ENCODE data around the gene SMAD6.

SMAD6 gene

GRCh38 chr15:66734961-66735908, 33.2 kb downstream of the SMAD6 start:
- Mint-ChIP-seq H3K4me1 (no peaks in the 10 kb centered on the region), H3K9me3 (no peaks in the 10 kb centered on the region), H3K36me3 (no peaks in the 10 kb centered on the region), H3K27me3 (no peaks in the 10 kb centered on the region), H3K4me3 (no peak overlapping the region), H3K27ac (no peak overlapping the region)

DNA sequence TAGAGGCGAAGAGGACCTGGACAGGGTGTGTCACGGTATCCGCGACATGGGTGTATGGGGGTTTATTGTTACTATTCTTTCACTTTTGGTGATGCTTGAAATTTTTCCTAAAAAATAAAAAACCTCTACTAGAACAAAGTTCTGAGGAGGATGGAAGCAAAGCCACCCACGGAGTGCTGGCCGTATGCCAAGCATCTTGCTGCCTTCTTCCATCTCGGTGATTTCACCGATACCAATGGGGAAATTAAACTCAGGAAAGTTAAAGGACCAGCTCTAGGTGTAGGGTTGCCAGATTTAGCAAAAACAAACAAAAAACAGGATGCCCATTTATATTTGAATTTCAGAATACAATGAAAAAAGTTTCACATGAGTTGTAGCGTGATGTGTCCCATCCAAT, 33.9 kb downstream of the SMAD6 start:
- Mint-ChIP-seq H3K4me1 (no peaks in the 10 kb centered on the region), H3K4me3 (no peak overlapping the region), H3K27ac (no peak overlapping the region), H3K9me3 (no peaks in the 10 kb centered on the region), H3K36me3 (no peaks in the 10 kb centered on the region), H3K27me3 (no peaks in the 10 kb centered on the region)

DNA sequence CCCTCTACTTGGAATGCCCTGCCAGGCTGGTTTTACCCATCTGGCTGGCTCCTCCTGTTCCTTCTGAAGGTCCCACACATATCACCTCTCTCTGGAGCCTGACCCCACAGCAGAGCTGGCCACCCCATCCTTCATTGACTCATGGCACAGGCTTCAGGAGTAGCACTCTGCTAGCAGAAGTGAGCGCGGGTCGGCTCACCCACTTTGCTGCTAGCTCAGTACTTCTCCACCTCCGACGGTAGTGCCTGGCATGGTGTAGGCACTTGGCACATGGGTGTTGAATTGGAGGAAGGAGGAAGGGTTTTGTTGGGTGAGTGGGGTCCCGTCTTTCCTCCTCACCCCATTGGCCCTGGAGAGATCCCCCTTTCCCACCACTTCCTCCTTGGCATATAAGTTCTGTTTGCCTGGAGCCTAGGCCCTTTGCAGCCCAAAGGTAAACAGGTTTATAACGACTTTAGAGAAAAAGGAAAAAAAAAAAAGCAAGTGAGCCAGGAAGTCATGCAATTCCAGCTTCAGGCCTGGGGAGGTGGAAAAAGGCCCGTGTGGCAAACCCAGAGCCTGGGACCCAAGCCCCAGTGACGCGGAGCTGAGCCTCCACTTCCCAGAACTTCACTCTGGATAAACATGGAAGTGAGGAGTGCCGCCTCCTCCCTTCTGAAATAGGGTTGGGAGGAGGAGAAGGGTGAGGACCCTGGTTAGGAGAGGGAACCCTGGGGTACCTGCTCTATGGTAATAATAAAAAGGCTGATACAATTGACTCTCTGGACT, 35.4 kb downstream of the SMAD6 start:
- no peaks in the 10 kb centered on the region for H3K36me3 Mint-ChIP-seq
- H3K4me3 Mint-ChIP-seq, result no peak overlapping the region
- H3K27ac Mint-ChIP-seq, result no peak overlapping the region
- no peaks in the 10 kb centered on the region for H3K27me3 Mint-ChIP-seq
- H3K9me3 Mint-ChIP-seq, result no peaks in the 10 kb centered on the region
- no peaks in the 10 kb centered on the region for H3K4me1 Mint-ChIP-seq

GRCh38 chr15:66738116-66738515, 36.1 kb downstream of the SMAD6 start:
- H3K9me3 Mint-ChIP-seq, result no peaks in the 10 kb centered on the region
- no peaks in the 10 kb centered on the region for H3K27me3 Mint-ChIP-seq
- no peak overlapping the region for H3K4me3 Mint-ChIP-seq
- H3K27ac Mint-ChIP-seq, result no peak overlapping the region
- no peaks in the 10 kb centered on the region for H3K4me1 Mint-ChIP-seq
- no peaks in the 10 kb centered on the region for H3K36me3 Mint-ChIP-seq

GRCh38 chr15:66738595-66738994, 36.6 kb downstream of the SMAD6 start:
- Mint-ChIP-seq H3K27ac (no peak overlapping the region), H3K9me3 (no peaks in the 10 kb centered on the region), H3K27me3 (no peaks in the 10 kb centered on the region), H3K4me1 (no peaks in the 10 kb centered on the region), H3K4me3 (no peak overlapping the region), H3K36me3 (no peaks in the 10 kb centered on the region)

GRCh38 chr15:66739287-66739686, 37.3 kb downstream of the SMAD6 start:
- Mint-ChIP-seq H3K9me3 (no peaks in the 10 kb centered on the region), H3K36me3 (no peaks in the 10 kb centered on the region), H3K4me3 (no peak overlapping the region), H3K27me3 (no peaks in the 10 kb centered on the region), H3K4me1 (no peaks in the 10 kb centered on the region), H3K27ac (no peak overlapping the region)

DNA sequence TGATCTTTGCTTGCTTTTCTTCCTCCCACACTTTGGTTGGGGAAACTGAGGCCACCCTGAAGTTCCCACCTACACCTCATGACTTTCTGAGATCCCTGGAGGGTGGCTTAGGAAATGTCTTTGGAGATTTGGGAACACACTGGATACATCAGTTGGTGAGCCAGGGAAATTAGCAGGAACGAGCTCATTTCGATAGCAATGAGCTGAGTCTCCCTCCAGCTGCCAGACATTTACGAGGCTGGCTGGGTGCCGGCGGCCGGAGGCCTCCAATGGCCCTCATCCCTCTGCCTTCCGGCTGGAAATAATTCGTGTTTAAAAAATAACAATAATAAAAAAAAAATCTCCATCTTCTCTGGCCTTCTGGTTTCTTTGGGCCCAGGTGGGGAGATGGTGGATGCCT, 38.8 kb downstream of the SMAD6 start:
- Mint-ChIP-seq H3K9me3 (no peaks in the 10 kb centered on the region), H3K4me1 (no peaks in the 10 kb centered on the region), H3K27ac (no peak overlapping the region), H3K27me3 (no peaks in the 10 kb centered on the region), H3K36me3 (no peaks in the 10 kb centered on the region), H3K4me3 (no peak overlapping the region)

DNA sequence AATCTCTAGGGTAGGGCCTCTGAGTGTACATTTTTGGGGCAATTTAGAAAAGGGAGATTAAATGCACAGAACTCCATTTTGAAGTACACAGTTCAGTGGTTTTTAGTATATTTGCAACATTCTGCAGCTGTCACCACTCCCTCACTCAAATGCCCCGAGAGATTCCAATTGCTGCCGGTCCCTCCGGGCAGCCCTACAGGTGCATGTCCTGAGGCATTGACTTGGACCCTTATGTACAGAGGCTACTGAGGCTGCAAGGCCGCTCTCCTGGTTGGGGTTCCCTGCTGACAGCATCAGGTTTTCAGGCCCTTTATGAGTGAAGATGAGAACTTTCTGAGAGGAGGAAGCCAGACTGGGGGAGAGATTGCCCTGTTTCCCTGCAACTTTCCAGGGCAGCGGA, 39.6 kb downstream of the SMAD6 start:
- H3K27ac Mint-ChIP-seq, result no peak overlapping the region
- no peaks in the 10 kb centered on the region for H3K9me3 Mint-ChIP-seq
- no peaks in the 10 kb centered on the region for H3K4me1 Mint-ChIP-seq
- no peaks in the 10 kb centered on the region for H3K36me3 Mint-ChIP-seq
- no peak overlapping the region for H3K4me3 Mint-ChIP-seq
- no peaks in the 10 kb centered on the region for H3K27me3 Mint-ChIP-seq

DNA sequence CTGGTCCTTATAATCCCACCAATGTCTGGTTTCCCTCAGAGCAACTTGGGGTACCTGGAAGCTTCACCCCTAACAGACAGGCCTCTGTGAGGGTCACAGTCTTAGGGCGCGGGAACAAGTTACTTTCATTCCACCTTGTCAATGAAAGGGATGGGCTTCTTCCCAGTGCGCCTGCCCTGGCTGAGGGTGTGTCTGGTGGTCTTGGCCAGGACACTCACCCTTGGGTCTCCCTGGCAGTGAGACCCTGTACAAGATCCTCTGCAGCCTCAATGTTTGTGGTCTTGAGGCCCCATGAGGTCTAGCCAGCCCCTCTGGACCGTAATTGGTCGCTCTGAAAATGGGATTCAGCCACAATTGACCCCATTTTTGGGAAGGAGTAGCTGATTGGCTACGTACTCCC, 40.2 kb downstream of the SMAD6 start:
- Mint-ChIP-seq H3K36me3 (no peaks in the 10 kb centered on the region), H3K27me3 (no peaks in the 10 kb centered on the region), H3K4me1 (no peaks in the 10 kb centered on the region), H3K9me3 (no peaks in the 10 kb centered on the region), H3K27ac (no peak overlapping the region), H3K4me3 (no peak overlapping the region)

GRCh38 chr15:66743204-66743603, 41.2 kb downstream of the SMAD6 start:
- no peaks in the 10 kb centered on the region for H3K4me1 Mint-ChIP-seq
- no peak overlapping the region for H3K4me3 Mint-ChIP-seq
- H3K27ac Mint-ChIP-seq, result no peak overlapping the region
- H3K27me3 Mint-ChIP-seq, result no peaks in the 10 kb centered on the region
- no peaks in the 10 kb centered on the region for H3K9me3 Mint-ChIP-seq
- H3K36me3 Mint-ChIP-seq, result no peaks in the 10 kb centered on the region

- H3K36me3 Mint-ChIP-seq, result no peaks in the 10 kb centered on the region
- no peaks in the 10 kb centered on the region for H3K27me3 Mint-ChIP-seq
- no peaks in the 10 kb centered on the region for H3K4me1 Mint-ChIP-seq
- no peak overlapping the region for H3K27ac Mint-ChIP-seq
- H3K4me3 Mint-ChIP-seq, result no peak overlapping the region
- H3K9me3 Mint-ChIP-seq, result no peaks in the 10 kb centered on the region
Measured at GRCh38 chr15:66743703-66744536, 41.9 kb downstream of the SMAD6 start.

GRCh38 chr15:66744610-66745279, 42.7 kb downstream of the SMAD6 start:
- Mint-ChIP-seq H3K27me3 (no peaks in the 10 kb centered on the region), H3K4me3 (no peak overlapping the region), H3K36me3 (no peaks in the 10 kb centered on the region), H3K4me1 (no peaks in the 10 kb centered on the region), H3K27ac (no peak overlapping the region), H3K9me3 (no peaks in the 10 kb centered on the region)

DNA sequence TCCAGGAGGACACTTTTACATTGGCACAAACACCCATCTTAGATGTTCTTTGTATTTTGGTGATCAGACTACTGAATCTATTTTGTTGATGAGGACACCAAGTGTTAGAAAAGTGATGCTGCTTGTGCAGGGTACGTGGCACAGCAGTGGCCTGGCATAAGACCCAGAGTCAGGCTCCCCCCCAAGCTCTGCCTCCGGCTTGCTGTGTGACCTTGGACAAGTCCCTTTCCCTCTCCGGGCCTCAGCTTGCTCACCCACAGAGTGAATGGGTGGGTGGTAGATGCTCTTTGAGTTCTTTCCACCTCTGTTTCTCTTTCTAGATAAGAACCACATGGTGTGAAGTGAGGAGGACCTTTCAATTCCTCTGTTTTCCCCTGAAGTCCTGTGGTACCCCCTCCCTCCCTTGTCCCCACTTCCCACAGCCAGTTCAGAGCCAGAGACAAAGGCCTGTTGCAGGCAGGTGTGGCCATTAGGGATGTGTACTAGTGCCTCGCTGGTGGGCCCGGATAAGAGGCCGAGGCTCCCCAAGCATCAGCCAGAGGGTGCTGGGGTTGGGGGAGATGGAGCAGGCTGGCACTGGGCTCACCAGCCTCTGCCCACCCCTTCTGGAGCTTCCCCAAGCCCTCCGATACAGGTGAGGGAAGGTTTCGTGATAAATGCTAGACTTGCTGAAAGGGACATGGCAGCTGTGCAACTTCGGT, 43.6 kb downstream of the SMAD6 start:
- Mint-ChIP-seq H3K36me3 (no peaks in the 10 kb centered on the region), H3K4me1 (no peaks in the 10 kb centered on the region), H3K27ac (no peak overlapping the region), H3K27me3 (no peaks in the 10 kb centered on the region), H3K4me3 (no peak overlapping the region), H3K9me3 (no peaks in the 10 kb centered on the region)

DNA sequence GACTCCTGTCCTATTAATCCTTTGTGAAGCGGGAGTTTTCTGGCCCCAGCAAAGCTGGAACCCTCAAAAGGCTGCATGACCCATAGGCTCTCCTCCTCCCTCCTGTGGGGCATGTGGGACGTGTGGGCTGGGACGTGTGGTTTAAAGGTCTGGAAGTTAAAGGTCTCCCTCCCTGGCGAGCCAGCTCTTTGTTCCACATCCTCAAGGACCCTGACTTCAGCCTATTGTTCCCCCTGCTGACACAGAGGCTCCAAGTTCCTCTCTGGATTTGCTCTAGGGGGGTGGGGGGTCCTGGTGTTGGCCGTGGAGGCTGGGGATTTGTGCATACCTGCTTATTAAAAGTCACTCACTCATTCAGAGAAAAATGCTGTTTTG, 44.2 kb downstream of the SMAD6 start:
- no peaks in the 10 kb centered on the region for H3K4me1 Mint-ChIP-seq
- no peaks in the 10 kb centered on the region for H3K27me3 Mint-ChIP-seq
- H3K4me3 Mint-ChIP-seq, result no peak overlapping the region
- H3K27ac Mint-ChIP-seq, result no peak overlapping the region
- H3K9me3 Mint-ChIP-seq, result no peaks in the 10 kb centered on the region
- H3K36me3 Mint-ChIP-seq, result no peaks in the 10 kb centered on the region

DNA sequence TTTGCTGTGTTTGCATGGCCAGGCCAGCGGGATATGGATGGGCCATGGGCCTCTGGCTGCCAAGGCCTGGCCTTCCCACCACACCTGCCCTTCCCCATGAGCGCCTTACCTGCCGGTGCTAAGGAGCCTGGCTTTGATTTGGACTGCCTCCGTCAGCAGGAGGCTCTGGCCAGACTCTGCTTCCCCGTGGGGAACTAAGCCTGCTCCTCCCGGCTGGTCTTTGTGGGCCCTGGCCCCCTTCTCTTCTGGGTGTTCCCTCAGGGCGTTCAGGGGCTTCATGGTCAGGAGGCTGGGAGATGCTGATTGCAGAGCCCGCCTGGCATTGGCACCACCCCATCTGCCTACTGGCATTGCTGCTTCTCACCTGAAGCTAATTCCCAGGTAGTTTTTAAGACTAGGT, 45.2 kb downstream of the SMAD6 start:
- Mint-ChIP-seq H3K9me3 (no peaks in the 10 kb centered on the region), H3K4me1 (peaks cover 8% of the 10 kb centered on the region), H3K27me3 (no peaks in the 10 kb centered on the region)

More for the DNA sequence above, 45.2 kb downstream of the SMAD6 start:
- no peak overlapping the region for H3K27ac Mint-ChIP-seq
- no peaks in the 10 kb centered on the region for H3K36me3 Mint-ChIP-seq
- H3K4me3 Mint-ChIP-seq, result no peak overlapping the region
